GM19372 (cell line): ENCODE results near the gene RAD50.

ENCODE experiments used
- ATAC-seq: cut with Tn5 transposase; IDR thresholded peaks from one replicate; pipeline ENCODE4 v1.9.1; 2021; ENCODE audit warnings: mild to moderate bottlenecking, low read depth, moderate library complexity; ENCODE audit not compliant: unreplicated experiment

The RAD50 gene

DNA sequence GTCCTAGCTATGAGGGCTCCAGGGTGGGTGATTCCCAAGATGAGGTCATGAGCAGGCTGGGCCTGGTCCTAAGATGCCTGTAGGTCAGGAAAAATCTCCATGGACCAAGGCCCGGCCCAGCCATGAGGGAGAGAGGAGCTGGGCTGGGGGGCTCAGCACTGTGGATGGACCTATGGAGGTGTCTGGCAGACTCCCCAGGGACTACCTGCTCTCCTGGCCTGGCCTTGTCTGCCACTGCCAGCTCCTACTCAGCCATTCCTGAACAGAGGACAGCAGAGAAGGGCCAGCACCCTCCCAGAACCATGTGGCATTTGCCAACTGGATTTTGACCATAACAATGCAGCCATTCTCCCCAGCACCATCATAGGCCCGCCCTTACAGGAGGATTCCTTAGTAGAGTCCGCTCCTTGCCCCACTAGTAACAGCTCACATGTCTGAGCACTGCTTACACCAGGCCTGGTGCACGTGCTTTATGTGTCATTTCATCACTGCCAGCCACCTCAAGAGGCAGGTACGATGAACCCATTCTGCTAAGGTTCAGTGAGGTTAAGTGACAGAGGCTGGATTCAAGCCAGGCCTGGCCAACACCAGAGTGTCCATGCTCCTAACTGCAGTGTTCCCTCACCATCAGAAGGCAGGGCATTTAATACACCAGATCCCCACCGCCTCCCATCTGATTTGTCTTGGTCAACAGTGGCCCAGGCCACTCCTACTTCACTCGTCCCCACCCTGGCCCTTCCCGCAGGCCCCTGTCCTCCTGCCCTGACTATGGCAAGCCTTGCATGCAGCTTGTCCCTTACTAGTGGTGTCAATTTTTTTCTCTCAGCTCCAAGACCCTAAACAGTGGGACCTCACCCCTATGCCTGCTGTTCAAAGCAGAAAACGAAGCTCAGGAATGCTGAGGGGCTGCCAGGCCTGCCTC lies 101.9 kb downstream of the RAD50 start:
- ATAC-seq: no peak

DNA sequence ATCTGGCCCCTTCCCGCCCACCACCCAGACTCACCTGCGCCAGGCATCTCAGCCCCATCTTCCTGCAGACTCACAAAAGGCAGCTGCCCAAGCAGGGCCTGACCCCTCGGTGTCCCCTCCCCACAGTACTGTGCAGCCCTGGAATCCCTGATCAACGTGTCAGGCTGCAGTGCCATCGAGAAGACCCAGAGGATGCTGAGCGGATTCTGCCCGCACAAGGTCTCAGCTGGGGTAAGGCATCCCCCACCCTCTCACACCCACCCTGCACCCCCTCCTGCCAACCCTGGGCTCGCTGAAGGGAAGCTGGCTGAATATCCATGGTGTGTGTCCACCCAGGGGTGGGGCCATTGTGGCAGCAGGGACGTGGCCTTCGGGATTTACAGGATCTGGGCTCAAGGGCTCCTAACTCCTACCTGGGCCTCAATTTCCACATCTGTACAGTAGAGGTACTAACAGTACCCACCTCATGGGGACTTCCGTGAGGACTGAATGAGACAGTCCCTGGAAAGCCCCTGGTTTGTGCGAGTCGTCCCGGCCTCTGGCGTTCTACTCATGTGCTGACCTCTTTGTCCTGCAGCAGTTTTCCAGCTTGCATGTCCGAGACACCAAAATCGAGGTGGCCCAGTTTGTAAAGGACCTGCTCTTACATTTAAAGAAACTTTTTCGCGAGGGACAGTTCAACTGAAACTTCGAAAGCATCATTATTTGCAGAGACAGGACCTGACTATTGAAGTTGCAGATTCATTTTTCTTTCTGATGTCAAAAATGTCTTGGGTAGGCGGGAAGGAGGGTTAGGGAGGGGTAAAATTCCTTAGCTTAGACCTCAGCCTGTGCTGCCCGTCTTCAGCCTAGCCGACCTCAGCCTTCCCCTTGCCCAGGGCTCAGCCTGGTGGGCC lies 103.1 kb downstream of the RAD50 start:
- ATAC-seq: no peak

DNA sequence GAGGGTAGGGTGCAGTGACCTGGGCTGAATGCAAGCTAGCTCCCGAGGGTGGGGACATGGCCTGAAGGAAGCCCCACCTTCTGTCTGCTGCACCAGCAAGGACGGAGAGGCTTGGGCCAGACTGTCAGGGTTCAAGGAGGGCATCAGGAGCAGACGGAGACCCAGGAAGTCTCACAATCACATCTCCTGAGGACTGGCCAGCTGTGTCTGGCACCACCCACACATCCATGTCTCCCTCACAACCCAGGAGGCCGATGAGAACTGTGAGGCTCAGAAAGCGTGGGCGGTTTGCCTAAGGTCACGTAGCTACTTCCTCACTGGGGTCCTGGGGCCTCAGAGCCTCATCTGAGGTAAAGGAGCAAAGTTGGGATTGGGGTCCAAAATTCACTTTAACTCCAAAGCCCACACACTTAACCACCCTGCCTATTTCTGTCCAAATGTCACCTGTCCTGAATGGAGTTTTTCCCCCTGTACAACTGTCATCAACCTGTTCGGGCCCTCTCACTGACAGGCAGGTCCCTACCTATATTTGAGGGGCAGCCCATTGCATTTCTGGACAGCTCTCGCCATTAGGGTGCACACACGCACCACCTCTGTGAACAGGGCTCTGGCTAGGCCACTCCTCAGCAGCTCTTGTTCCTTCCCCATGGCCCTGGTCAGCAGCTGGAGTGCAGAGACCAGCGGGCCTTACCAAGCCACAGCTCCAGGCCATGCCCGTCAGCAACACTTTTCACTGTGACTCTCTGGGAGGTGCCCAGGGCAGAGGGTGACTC lies 104.6 kb downstream of the RAD50 start:
- ATAC-seq: no peak

DNA sequence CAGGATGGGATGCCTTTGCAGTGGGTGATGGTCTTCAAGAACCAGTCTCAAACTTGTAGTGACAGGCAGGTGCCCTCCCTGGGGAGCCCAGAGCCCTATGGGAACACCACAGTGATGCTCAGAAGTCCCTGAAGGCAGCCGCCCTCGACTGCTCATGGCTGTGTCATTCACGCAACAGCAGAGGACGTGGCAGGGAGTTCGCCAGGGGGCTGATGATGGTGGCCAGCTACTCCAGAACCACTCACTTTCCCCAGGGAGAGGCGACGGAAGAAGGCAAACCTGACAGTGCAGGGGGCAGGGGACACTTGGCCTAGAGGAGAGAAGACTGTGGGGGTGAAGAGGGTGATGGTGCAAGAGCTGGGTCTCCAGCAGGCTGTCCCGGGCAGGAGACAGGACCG lies 105.2 kb downstream of the RAD50 start:
- ATAC-seq: no peak

DNA sequence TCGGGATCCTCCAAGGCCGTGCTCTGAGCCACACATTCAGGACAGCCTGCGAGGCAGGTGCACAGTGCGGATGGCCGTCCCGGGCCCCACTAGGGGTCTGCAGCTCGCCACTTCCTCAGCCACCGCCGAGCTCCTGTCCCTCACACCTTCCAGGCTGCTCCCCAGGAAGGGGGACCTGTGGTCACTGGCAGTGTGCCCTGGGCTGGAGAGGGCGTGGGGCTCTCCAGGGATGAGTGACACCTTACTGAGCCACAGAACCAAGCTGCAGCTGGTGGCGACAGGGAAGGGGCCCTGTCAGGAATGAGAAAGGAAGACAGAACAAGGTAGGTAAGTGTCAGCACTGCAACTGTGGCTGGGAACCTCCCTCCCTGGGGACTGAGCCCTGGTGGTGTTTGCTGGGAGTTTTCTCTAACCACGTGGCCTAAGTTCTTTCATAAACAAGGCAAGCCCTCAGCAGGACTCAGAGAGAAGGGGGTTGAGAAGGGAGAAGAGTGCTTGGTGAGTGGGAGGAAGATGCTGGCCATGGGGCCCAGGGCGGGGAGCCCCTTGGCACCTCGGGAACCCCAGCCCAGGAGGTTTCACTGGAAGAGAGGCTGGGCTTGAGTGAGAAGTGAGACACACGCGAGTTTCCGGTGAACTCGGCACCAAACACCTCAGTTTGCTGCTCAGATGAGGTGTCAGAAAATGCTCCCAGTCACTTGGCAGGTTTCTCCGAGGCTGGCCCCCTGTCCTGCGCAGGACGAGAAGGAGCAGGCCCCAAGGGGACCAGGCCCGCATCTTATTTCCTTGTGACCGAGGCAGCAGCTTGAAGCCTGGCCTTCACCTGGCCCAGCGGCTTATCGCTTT lies 106.4 kb downstream of the RAD50 start:
- ATAC-seq: peak; percentile 65

DNA sequence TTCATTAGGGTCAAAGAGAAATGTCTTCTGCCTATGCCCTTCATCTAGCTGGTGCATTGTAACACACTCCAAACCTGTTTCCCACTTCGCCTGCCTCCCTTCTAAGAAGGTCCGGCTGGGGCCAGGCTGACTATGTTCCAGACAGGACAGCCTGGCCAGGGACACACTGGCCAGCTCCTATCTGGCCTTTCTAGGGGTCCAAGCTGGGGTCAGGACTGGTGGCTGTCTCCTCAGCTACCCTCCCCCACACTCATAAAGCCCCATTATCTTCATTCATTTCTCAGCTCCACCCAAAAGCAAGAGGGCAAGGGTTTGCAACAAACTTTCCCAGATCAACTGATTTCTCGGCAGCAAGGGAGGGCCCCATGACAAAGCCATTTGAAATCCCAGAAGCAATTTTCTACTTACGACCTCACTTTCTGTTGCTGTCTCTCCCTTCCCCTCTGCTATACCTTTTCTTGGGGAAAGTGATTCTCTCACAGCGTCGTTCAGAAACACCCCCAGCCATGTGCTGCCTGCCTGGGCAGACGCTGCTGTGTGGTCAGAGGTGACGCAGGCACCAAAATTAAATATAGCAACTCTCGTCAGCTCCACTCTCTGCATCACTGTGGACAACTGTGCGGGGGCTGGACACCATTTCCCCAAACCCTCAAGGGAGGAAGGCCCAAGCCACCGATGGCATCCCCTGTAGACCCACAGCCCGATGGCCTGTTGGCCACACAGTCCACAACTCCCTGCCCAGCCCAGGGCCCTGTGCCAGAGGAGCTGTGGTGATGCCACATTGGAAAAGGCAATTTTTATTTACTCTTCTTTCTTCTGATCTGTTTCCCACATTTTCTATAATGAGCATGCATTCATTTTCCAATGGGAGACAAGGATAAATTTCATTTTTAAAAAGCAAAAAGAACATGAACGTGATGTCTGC lies 107.3 kb downstream of the RAD50 start:
- ATAC-seq: peak; percentile 49

DNA sequence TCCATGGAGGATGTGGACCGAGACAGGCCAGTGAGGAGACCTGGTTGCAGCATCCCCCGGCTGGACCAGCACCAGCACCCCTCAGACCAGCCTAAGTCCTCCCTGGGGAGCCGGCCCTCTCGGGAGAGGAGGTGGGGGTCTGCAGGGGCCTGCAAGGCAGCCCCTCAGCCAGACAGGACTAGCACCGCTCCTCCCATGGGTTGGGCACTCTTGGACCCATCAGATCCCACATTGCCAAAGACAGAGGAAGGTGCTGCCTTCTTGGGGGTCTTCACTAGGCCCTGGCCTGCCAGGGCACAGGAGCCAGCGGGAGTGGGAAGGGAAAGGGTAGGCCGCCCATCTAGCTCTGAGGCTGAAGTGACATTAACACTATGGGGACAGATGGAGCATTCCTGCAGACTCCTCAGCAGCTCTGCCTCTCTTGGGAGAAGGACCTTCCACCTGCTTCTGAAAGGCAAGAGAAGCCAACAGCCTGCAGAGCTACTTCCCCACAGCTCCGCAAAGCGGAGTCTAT lies 108.0 kb downstream of the RAD50 start:
- no peak for ATAC-seq

DNA sequence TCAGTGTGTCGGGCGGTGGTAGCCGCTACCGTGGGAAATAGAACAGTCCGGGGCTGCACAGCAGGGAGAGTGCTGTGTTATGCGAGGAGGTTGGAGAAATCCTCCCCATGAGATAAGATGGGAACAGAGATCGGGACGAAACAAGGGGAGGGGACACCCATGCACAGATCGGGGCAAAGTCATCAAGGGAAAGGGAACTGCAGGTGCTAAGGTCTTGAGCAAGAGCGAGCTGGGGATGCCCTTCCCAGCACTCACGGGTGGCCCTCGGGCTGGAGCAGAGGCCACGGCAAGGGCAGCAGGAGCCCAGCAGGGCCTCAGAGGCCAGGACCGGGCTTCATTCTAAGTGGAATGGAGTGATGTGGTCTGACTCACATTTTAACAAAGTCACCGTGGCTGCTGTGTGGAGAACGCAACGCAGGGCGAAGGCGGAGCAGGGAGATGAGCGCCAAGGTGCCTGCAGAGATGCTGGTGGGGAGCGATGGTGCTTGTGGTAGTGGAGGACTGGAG lies 108.8 kb downstream of the RAD50 start:
- no peak for ATAC-seq

DNA sequence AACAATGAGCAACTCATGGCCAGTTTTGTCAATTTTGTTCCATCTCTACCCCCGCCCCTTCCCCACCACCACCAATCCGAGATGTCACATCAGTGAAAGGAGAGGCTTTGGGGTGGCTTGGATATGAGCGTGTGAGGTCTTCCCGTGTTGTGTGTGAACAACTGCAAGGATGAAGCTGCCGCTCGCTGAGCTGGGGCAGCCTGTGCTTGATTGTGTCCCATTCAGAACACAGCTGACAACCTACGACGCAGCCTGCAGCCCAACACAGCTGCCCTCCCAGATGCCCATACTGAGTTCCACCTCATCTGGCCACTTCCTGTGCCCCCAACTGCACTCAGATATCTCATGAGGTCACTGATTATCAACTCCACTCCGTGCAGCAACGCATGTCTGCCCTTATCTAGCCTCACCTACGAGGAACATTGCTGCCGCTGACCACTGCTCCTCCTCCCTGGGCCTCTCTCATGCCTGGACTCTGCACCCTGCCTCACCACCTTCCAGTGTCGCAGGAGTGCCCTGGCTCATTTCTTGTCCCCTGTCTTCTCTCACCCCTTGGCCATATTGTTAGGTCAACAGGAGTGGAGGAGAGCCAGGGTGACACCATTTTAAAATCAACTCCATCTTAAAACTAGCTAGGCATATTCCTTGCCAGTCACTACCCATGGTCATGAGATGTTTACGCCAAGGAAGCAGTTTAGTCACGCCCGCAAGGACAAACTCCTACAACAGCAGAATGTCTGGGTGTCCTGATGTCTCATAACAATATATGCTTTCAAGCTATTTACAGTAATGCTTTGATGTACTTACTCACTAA lies 109.7 kb downstream of the RAD50 start:
- ATAC-seq: no peak

DNA sequence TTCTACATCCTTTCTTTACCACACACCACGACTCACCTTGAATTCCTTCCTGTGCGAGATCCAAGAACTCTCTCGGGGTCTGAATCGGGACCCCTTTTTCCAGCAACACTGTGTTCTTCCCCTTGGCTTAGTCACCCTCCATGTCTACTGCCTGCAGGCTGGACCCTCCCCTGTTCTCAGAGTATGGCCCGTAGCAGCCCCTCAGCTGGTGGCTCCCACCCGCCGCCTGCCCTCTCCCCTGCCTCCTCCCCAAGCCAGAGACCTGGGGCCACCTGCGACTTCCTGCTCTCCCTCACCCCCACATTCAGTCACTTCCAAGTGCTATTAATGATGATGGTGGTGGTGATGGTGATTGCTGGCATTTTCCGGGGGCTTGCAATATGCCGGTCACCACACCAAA lies 110.5 kb downstream of the RAD50 start:
- no peak for ATAC-seq

DNA sequence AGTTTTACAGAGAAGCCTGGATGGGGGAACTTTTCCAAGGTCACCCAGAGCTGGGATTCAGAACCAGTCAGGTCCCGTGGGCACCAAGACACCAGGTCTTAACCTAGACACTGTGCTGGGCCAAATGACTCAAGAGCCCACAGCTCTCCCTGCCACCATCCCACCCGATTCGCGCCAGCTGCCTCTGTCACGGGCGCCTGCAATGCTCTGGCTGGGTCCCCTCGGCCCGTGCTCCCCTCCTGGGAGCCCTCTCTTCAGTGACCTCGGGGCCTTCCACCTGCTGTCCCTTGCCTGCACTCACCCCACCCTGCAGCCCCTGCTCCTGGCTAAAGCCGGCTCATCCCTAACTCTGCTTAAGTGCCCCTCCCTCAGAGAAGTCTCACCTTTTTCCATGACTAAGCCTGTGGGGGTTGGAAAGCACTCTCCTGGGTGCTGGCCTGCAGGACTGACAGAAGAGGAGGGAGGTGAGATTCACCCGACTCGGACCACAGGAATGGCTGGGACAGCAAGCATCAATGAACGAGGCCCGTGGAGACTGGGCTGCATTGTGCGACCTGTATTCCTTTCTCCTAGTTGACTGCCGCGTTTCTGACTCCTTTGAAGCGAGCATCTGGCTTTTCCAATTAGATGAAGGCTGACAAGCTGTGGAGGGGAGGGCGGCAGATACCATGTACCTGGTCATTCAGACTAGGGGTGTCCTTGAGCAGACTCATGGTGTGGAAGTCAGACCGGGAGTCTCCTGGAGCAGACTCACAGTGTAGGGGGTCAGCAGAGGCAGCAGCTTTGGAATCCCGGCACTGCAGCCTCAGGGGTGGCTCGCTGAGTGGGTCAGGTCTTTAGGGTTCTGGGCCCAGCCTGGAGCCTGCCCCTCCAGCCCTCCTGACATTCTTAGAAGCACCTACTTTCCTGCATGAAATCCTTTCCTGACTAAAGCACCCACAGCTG lies 111.3 kb downstream of the RAD50 start:
- no peak for ATAC-seq

DNA sequence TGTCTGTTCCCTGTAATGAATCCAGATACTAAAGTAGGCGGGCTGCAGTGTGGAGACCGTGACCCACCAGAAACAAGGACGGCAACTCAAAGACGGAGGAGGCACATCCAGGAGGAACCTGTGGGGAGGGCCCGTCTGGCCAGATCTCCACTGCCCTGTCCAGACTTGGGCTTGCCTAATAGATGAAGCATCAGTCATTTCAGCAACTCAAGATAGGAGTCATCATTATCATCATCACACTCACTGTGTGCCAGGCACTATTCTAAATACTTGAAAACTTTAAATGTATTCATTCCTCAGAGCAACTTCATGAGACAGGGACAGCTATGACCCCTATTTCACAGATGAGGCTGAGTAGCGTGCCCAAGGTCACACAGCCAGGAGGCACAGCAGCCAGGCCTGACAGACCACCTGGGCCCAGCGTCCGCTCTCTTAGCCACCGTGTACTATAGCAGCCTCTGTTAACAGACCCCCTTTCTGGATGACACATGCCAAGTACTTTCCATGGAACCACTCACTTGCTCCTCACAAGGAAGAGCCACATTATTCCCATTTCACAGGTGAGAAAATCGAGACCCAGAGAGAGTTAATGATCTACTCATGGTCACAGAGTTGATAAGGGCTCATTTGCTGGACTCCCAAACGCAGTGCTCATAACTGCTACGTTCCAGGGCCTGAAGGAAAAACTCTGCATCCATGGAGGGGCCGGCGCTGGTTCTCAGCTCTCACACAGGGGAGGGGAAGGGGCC lies 112.1 kb downstream of the RAD50 start:
- no peak for ATAC-seq

DNA sequence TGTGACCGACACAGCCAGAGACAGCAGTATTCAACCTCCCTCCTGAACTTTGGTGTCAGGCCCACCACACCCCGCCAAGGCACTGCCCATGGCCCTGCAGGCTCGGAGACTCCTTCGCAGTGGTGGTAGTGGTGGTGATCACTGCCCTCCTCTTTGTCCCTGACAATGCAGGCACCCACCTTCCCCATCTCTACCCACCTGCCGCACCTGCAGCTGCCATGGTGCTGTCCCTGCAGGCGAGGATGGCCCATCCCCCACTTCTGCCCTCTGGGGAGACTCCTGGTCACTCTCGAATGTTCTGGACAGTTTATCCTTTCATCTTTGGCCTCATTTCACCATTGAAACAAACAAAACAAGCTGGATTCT lies 112.7 kb downstream of the RAD50 start:
- no peak for ATAC-seq

DNA sequence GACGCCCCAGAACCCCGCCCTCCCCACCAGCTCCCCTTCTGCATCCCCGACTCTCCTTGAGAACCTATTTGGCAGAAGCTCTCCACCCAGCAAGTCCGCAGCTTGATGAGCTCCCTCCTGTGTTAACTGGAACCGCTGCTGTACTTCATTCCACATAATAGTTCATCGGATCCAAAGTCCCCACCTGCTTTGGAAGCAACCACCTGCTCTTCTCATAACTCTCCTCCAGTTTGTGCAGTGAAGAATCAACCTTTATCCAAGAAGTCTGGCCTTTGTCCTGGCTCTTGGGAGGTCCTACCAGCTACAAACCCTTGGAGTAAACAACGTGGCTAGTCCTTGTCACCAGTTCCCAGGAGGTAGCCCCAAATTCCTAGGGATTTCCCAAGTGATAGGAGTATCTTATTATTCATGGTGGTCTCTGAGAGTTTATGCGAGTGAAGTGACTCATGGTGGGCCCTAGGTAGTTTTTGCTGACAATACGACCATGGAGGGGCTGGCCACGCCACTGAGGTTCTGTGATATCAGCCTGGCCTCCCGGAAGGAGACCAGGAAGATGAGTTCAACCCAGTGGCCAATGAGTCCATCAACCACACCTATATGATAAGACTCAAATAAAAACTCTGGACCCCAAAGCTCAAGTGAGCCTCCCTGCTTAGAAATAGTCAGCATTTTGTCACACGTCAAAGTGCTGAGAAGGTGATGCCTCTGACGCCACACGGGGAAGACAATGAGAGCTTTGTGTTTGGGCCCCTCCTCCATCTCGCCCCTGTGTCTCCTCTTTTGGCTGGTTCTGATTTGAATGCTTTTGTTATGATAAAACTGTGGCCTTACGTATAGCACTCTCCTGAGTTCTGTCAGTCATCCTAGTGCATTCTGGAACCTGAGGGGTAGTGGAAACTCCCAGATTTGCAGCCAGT lies 113.4 kb downstream of the RAD50 start:
- ATAC-seq: no peak

DNA sequence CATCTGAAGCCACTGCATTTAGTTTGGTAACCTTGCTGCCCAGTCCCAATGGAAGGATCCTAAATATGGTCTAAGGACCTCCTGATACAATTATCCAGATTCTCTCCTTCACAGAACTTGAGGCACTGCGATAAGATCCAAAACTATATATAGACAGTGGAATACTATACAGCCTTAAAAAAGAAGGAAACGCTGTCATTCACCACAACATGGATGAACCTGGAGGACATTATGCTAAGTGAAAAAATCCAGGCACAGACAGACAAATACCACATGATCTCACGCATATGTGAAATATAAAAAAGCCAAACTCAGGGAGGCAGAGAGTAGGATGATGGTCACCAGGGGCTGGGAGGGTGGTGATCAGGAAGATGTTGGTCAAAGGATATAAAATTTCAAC lies 114.2 kb downstream of the RAD50 start:
- ATAC-seq: no peak
